Activated CD4-positive, alpha-beta memory T cell treated with anti-CD3 and anti-CD28 coated beads, Interleukin-2, amount 10 ng/mL, durations not matched to agents 7 days and 5 days (primary cell): Measurements from ENCODE around the gene RIMS1. TPM values are rescaled to one million over a fixed set of nuclear protein-coding genes. Genes with fewer than 3 reads are reported as not detected.

Source experiments
- CTCF ChIA-PET: fragments of 350-600 bp; sonication (Branson Sonifier 250); formaldehyde crosslinking; loops from one replicate; lab custom pipeline; 2021; ENCODE audit warnings: antibody characterized with exemption, inconsistent platforms; lab: Charles Lee
- POLR2A ChIA-PET: fragments of 350-600 bp; sonication (Branson Sonifier 250); formaldehyde crosslinking; loops from one replicate; lab custom pipeline; 2021; ENCODE audit warnings: antibody characterized with exemption; lab: Charles Lee
- DNase-seq: peaks from one replicate; pipeline ENCODE4 v3.0.0-alpha.2; 2020
- H3K27ac Mint-ChIP-seq: one replicate; pipeline ENCODE4 v1.8.0; 2021; ENCODE audit warnings: mild to moderate bottlenecking, mixed read lengths
- H3K27me3 Mint-ChIP-seq: one replicate; pipeline ENCODE4 v1.8.0; 2021; ENCODE audit warnings: mixed read lengths
- H3K36me3 Mint-ChIP-seq: one replicate; pipeline ENCODE4 v1.8.0; 2021; ENCODE audit warnings: low read depth, mixed read lengths
- H3K4me1 Mint-ChIP-seq: one replicate; pipeline ENCODE4 v1.8.0; 2021; ENCODE audit warnings: mixed read lengths
- H3K4me3 Mint-ChIP-seq: one replicate; pipeline ENCODE4 v1.8.0; 2021; ENCODE audit warnings: mild to moderate bottlenecking, mixed read lengths
- H3K9me3 Mint-ChIP-seq: one replicate; pipeline ENCODE4 v1.8.0; 2021; ENCODE audit warnings: mixed read lengths
- total RNA-seq, 2 experiments: library from RNA; stranded (reverse); gene quantifications; one replicate each; pipeline ENCODE4 v1.2.3, GENCODE V29; 2021

Gene RIMS1
- total RNA-seq, 2 experiments from 2014 or later: not detected

DNA sequence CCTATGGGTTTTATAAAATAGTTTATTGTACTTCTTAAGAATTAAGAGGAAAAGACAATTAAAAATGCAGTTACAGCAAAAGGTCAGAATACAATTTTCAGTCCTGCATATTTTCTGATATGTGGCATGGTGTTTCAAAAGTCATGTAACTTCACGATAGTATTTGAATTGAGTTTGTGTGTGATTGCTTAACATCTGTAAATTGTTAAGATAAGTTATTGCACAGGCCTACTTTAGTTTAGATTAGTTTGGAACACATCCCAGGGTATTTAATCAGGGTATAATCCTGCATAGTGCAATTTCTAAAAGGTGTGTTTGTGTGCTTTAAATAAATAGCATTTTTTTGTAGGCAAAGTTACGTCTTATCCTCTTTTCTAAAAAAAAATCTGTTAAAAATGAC lies 289.6 kb downstream of the RIMS1 start:
- Mint-ChIP-seq H3K4me1 (no peaks in the 10 kb centered on the region), H3K27ac (no peak overlapping the region), H3K27me3 (peaks cover 2% of the 10 kb centered on the region), H3K9me3 (no peaks in the 10 kb centered on the region), H3K4me3 (no peak overlapping the region), H3K36me3 (no peaks in the 10 kb centered on the region)
- DNase-seq: no peak
- ChIA-PET POLR2A (no interaction called here), CTCF (no interaction called here)

DNA sequence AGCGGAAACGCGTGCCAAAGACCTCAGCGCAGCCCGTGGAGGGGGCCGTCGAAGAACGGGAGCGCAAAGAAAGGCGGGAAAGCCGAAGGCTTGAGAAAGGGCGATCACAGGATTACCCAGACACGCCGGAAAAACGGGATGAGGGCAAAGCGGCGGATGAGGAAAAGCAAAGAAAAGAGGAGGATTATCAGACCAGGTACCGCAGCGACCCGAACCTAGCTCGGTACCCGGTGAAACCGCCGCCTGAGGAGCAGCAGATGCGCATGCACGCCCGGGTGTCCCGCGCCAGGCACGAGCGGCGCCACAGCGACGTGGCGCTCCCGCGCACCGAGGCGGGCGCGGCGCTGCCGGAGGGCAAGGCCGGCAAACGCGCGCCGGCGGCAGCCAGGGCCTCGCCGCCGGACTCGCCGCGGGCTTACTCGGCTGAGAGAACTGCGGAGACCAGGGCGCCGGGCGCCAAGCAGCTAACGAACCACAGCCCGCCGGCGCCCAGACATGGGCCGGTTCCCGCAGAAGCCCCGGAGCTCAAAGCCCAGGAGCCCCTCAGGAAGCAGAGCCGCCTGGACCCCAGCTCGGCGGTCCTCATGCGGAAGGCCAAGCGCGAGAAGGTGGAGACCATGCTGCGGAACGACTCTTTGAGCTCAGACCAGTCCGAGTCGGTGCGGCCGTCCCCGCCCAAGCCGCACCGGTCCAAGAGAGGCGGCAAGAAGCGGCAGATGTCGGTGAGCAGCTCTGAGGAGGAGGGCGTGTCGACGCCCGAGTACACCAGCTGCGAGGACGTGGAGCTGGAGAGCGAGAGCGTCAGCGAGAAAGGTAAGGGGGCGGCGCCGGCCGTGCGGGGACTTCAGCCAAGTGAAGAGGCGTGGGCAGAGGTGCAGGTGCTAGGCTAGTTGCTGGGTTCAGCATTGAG lies 296.2 kb downstream of the RIMS1 start:
- ChIA-PET CTCF (no interaction called here), POLR2A (no interaction called here)
- DNase-seq: no peak
- no peaks in the 10 kb centered on the region for H3K9me3 Mint-ChIP-seq
- peaks cover 27% of the 10 kb centered on the region for H3K27me3 Mint-ChIP-seq
- H3K4me1 Mint-ChIP-seq: peaks cover 4% of the 10 kb centered on the region
- H3K36me3 Mint-ChIP-seq: peaks cover 4% of the 10 kb centered on the region
- H3K27ac Mint-ChIP-seq: no peak overlapping the region
- H3K4me3 Mint-ChIP-seq: no peak overlapping the region

GRCh38 chr6:72203983-72204382 lies 317.6 kb downstream of the RIMS1 start:
- no peak overlapping the region for H3K27ac Mint-ChIP-seq
- POLR2A ChIA-PET: no interaction called here
- no peaks in the 10 kb centered on the region for H3K27me3 Mint-ChIP-seq
- no peak overlapping the region for H3K4me3 Mint-ChIP-seq
- no peak for DNase-seq
- CTCF ChIA-PET: no interaction called here
- no peaks in the 10 kb centered on the region for H3K4me1 Mint-ChIP-seq
- no peaks in the 10 kb centered on the region for H3K9me3 Mint-ChIP-seq
- H3K36me3 Mint-ChIP-seq: no peaks in the 10 kb centered on the region

- H3K9me3 Mint-ChIP-seq: no peaks in the 10 kb centered on the region
- no peaks in the 10 kb centered on the region for H3K4me1 Mint-ChIP-seq
- H3K36me3 Mint-ChIP-seq: no peaks in the 10 kb centered on the region
- no peak overlapping the region for H3K4me3 Mint-ChIP-seq
- no peak overlapping the region for H3K27ac Mint-ChIP-seq
- no peak for DNase-seq
- H3K27me3 Mint-ChIP-seq: no peaks in the 10 kb centered on the region
- ChIA-PET POLR2A (no interaction called here), CTCF (no interaction called here)
These were observed 319.1 kb downstream of the RIMS1 start for GRCh38 chr6:72205500-72205899.

DNA sequence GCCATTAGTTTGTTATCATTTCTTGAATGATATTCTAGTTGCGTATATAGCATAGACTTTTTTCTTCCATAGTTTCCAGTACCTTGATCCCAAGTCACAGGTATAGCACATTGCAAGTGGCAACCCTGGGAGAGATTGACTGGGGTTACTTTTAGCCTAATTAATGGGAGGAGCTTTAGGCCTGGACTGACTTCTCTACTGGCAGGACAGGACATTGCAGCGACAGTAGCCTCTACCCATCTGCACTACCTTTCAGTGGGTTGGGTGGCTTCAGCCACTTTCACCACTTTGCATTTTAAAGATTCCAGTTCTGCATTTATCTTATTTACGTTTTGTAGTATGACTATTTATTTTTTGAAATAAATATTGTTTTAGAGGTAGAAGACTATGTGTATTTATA lies 320.3 kb downstream of the RIMS1 start:
- ChIA-PET CTCF (no interaction called here), POLR2A (no interaction called here)
- Mint-ChIP-seq H3K27me3 (no peaks in the 10 kb centered on the region), H3K4me3 (no peak overlapping the region), H3K27ac (no peak overlapping the region), H3K36me3 (no peaks in the 10 kb centered on the region), H3K9me3 (no peaks in the 10 kb centered on the region), H3K4me1 (no peaks in the 10 kb centered on the region)
- no peak for DNase-seq

GRCh38 chr6:72212686-72213085 lies 326.3 kb downstream of the RIMS1 start:
- Mint-ChIP-seq H3K36me3 (no peaks in the 10 kb centered on the region), H3K4me1 (no peaks in the 10 kb centered on the region), H3K9me3 (no peaks in the 10 kb centered on the region), H3K27me3 (no peaks in the 10 kb centered on the region), H3K27ac (no peak overlapping the region), H3K4me3 (no peak overlapping the region)
- ChIA-PET POLR2A (no interaction called here), CTCF (no interaction called here)
- no peak for DNase-seq

- no peaks in the 10 kb centered on the region for H3K36me3 Mint-ChIP-seq
- H3K9me3 Mint-ChIP-seq: no peaks in the 10 kb centered on the region
- no peak overlapping the region for H3K27ac Mint-ChIP-seq
- H3K27me3 Mint-ChIP-seq: no peaks in the 10 kb centered on the region
- no peaks in the 10 kb centered on the region for H3K4me1 Mint-ChIP-seq
- CTCF ChIA-PET: no interaction called here
- H3K4me3 Mint-ChIP-seq: no peak overlapping the region
- POLR2A ChIA-PET: no interaction called here
- DNase-seq: no peak
These were observed 327.3 kb downstream of the RIMS1 start for GRCh38 chr6:72213654-72214053.

DNA sequence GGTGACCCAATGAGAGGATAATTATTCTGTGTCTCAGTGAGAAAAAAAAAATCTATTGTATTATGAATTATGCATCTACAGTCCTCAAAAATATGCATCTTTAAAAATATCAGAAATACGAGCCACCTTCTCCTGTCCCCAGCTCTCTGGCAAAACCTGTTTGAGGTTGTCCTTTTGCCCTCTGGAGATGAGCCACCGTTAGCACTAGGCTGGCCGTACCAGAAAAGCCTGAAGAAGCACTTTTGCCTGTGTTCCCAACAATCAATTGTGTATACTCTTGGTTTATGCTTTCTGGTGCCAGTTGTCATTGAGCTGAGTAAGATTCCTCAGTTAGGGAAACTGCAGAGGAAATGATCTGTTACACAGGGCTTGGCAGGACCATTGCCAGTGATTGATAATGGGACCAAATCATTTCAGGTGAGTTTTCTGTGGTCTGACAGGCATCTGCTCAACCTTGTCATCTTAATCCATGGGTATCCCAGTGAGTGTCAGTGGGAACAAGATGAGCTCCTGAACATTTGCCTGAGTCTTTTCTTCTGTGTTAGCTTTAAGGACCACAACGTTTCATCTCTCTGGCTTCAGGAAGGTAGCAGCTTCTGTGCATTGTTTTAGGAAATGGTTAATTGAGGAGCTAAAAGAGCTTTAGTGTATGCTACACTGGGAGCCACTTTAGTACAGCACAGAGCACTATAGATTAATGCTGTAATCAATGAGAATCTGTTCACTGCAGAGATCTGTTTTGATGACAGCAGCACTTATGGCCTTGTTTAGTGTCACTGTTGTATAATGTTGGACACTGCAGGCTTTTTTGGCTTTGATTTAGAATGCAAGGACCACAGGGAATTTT lies 330.1 kb downstream of the RIMS1 start:
- DNase-seq: no peak
- H3K36me3 Mint-ChIP-seq: no peaks in the 10 kb centered on the region
- CTCF ChIA-PET: no interaction called here
- H3K27me3 Mint-ChIP-seq: no peaks in the 10 kb centered on the region
- H3K27ac Mint-ChIP-seq: no peak overlapping the region
- H3K4me1 Mint-ChIP-seq: no peaks in the 10 kb centered on the region
- H3K9me3 Mint-ChIP-seq: no peaks in the 10 kb centered on the region
- H3K4me3 Mint-ChIP-seq: no peak overlapping the region
- POLR2A ChIA-PET: no interaction called here

DNA sequence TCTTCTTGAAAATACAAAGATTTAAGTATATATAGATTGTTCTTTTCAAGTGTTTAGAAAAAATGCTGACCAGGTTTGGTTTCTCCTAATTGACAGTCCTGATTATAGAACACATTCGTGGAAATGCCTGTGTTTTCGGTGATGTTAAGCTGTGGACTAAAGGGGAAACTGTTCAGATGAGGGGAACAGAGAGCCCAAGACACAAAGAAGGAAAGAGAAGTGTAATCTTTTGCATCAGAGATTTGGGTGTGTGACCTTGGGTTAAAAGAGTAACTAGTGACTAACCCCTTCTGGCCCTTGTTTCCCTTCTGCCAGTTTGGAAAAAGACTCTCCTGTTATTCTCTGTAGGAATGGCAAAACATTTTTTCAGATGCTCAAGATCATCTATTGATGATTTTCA lies 331.3 kb downstream of the RIMS1 start:
- Mint-ChIP-seq H3K27ac (no peak overlapping the region), H3K27me3 (no peaks in the 10 kb centered on the region), H3K4me1 (no peaks in the 10 kb centered on the region), H3K36me3 (no peaks in the 10 kb centered on the region), H3K4me3 (no peak overlapping the region), H3K9me3 (no peaks in the 10 kb centered on the region)
- ChIA-PET POLR2A (no interaction called here), CTCF (no interaction called here)
- DNase-seq: no peak

DNA sequence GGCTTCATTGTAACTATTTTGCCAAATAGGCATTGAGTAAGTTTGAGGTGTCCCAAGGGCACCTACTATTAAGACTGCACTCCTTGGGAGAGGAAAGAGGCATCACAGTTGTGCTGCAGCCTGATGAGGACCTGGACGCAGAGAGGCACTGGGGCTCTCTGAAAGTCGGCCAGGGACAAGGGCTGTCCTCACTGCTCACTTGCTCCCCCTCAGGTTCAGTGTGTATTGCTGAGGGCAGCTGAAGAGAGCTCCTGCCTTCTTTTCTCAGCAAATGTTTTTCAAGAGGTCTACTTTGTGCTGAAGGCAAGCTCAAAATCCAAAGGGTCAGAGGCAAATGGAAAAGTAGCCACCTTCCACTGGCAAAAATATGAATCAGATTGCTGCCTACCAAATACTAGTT lies 331.8 kb downstream of the RIMS1 start:
- Mint-ChIP-seq H3K36me3 (no peaks in the 10 kb centered on the region), H3K27ac (no peak overlapping the region), H3K4me3 (no peak overlapping the region), H3K27me3 (no peaks in the 10 kb centered on the region), H3K4me1 (no peaks in the 10 kb centered on the region), H3K9me3 (no peaks in the 10 kb centered on the region)
- CTCF ChIA-PET: no interaction called here
- no peak for DNase-seq
- POLR2A ChIA-PET: no interaction called here

GRCh38 chr6:72219536-72219935 lies 333.2 kb downstream of the RIMS1 start:
- Mint-ChIP-seq H3K4me1 (no peaks in the 10 kb centered on the region), H3K27me3 (no peaks in the 10 kb centered on the region), H3K27ac (no peak overlapping the region), H3K9me3 (no peaks in the 10 kb centered on the region), H3K36me3 (no peaks in the 10 kb centered on the region), H3K4me3 (no peak overlapping the region)
- CTCF ChIA-PET: no interaction called here
- POLR2A ChIA-PET: no interaction called here
- no peak for DNase-seq

DNA sequence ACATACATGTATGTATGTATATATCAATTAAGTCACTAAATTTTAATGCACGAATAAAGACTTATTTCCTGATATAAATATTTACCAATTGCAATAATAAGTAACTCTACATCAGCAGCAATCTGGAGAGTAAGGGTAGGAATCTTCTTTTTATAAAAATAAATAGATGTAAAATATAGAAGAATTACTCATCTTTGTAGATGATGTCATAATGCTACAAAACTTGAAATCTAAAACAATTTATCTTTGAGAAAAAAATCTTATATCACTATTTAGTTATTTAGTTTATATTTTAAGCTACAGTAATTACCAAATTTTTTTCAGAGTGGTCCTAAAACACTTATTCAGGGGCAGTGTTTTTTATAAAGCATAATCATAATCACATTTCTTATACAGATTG lies 351.7 kb downstream of the RIMS1 start:
- POLR2A ChIA-PET: no interaction called here
- H3K4me3 Mint-ChIP-seq: no peak overlapping the region
- H3K27ac Mint-ChIP-seq: no peak overlapping the region
- no peaks in the 10 kb centered on the region for H3K9me3 Mint-ChIP-seq
- no peak for DNase-seq
- no peaks in the 10 kb centered on the region for H3K36me3 Mint-ChIP-seq
- no peaks in the 10 kb centered on the region for H3K4me1 Mint-ChIP-seq
- CTCF ChIA-PET: no interaction called here
- no peaks in the 10 kb centered on the region for H3K27me3 Mint-ChIP-seq

DNA sequence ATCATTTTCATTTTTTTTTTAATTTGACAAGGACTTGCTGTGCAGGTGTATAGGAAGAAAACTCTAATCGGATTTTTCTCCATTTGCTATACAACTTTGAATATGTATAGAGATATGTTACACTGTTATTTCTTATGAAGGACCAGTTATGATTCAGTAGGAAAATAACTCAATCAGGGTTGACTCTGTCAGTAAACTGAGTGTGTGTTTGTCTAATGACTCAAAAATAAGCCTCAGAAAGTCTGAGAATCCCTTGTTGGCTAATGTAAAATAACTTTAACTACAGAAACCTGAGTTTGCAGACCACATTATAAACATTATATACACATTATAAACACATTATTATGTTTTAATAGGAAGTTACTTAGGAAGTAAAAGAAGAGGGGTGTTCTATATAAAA lies 352.6 kb downstream of the RIMS1 start:
- CTCF ChIA-PET: no interaction called here
- H3K4me1 Mint-ChIP-seq: no peaks in the 10 kb centered on the region
- no peak overlapping the region for H3K27ac Mint-ChIP-seq
- no peaks in the 10 kb centered on the region for H3K36me3 Mint-ChIP-seq
- no peaks in the 10 kb centered on the region for H3K27me3 Mint-ChIP-seq
- POLR2A ChIA-PET: no interaction called here
- no peaks in the 10 kb centered on the region for H3K9me3 Mint-ChIP-seq
- no peak overlapping the region for H3K4me3 Mint-ChIP-seq
- no peak for DNase-seq
